Uterus (tissue), 4 donors: ENCODE measurements around the gene PLIN4. TPM values are rescaled to one million over a fixed set of nuclear protein-coding genes. Genes with fewer than 3 reads are reported as not detected.

Source experiments
- DNase-seq, 2 donors: peaks; one replicate each; pipeline ENCODE4 v3.0.0-alpha.2; 2019 to 2020
- H3K27ac ChIP-seq, 2 donors: fragments of 200-600 bp; sonication (generic); 1 replicate in 1 of 2; 2 replicates in 1 of 2; pipeline ENCODE4 v1.5.1; 2016 to 2018
- H3K27me3 ChIP-seq, 2 donors: fragments of 200-600 bp; sonication (generic); one replicate each; pipeline ENCODE4 v1.5.1; 2018 to 2019; ENCODE audit warnings: control low read depth in 1 of 2
- H3K36me3 ChIP-seq, 2 donors: fragments of 200-600 bp; sonication (generic); one replicate each; pipeline ENCODE4 v1.5.1; 2019; ENCODE audit warnings: control low read depth in 1 of 2
- H3K4me1 ChIP-seq, 2 donors: fragments of 200-600 bp; sonication (generic); one replicate each; pipeline ENCODE4 v1.5.1; 2018 to 2019; ENCODE audit warnings: control low read depth in 1 of 2
- H3K4me3 ChIP-seq, 2 donors: fragments of 200-600 bp; sonication (generic); 1 replicate in 1 of 2; 2 replicates in 1 of 2; pipeline ENCODE4 v1.5.1; 2018 to 2019; ENCODE audit warnings: mild to moderate bottlenecking in 1 of 2
- H3K9me3 ChIP-seq, 2 donors: fragments of 200-600 bp; sonication (generic); one replicate each; pipeline ENCODE4 v1.5.1; 2019; ENCODE audit warnings: control low read depth in 1 of 2
- POLR2A ChIP-seq, 2 donors: fragments of 450-650 bp; IDR thresholded peaks; one replicate each; pipeline ENCODE4 v1.6.1; 2016; ENCODE audit warnings: antibody characterized with exemption in 2 of 2, mild to moderate bottlenecking in 1 of 2, moderate library complexity in 1 of 2
- intact Hi-C: fragments of 100-400 bp; cut with DNase I; formaldehyde crosslinking; loops from one replicate; pipeline ENCODE4 v1.15.1; 2023; ENCODE audit warnings: low total_unique reads
- total RNA-seq, 4 donors: library from RNA; depleted of rRNA in 3 of 4; stranded (reverse); fragments of >200 nt in 3 of 4; gene quantifications; one replicate each; pipeline versions ENCODE4 v1.1.0 to v1.2.4, GENCODE V29; 2014 to 2023
- TF ChIP-seq, protein P1 (sequence below), 4 experiments: fragments of 200-600 bp in 2 of 4; fragments of 450-650 bp in 2 of 4; sonication (generic) in 2 of 4; IDR thresholded peaks; one replicate each; pipeline ENCODE4 v1.5.1; 2016 to 2019; ENCODE audit warnings: antibody characterized with exemption in 4 of 4, mild to moderate bottlenecking in 2 of 4, moderate library complexity in 1 of 4
- donor health status: DM: yes; HTN: yes; CAD: no.

The PLIN4 gene
- total RNA-seq, 4 donors from 2014 or later = 7.9 to 78.3 (median 16.2) TPM

DNA sequence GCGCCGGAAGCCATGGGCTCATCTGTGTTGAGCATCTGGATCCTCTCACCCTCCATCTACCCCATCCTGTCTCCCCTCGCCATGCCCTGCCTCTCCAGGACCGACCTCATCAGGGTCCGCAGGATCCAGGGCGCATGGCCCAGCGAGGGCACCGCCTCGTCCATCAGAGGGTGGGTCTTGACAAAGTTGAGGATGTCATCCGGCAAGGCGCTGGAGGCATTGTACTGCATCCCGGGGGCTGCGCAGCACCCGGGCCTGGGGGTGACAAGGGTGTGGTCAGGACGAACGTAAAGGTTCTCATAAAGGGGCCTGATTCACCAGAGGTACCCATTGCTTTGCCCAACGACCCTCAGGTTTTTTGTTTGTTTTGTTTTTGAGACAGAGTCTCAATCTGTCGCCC, 31.7 kb upstream of the PLIN4 start:
- intact Hi-C loops = no loop called here
- no peaks in the 10 kb centered on the region for H3K4me1 ChIP-seq
- no peak overlapping the region for H3K27ac ChIP-seq
- no peaks in the 10 kb centered on the region for H3K36me3 ChIP-seq
- TF ChIP-seq POLR2A (IDR thresholded peaks at IDR 0.05) = no peak
- TF ChIP-seq, protein P1, sequence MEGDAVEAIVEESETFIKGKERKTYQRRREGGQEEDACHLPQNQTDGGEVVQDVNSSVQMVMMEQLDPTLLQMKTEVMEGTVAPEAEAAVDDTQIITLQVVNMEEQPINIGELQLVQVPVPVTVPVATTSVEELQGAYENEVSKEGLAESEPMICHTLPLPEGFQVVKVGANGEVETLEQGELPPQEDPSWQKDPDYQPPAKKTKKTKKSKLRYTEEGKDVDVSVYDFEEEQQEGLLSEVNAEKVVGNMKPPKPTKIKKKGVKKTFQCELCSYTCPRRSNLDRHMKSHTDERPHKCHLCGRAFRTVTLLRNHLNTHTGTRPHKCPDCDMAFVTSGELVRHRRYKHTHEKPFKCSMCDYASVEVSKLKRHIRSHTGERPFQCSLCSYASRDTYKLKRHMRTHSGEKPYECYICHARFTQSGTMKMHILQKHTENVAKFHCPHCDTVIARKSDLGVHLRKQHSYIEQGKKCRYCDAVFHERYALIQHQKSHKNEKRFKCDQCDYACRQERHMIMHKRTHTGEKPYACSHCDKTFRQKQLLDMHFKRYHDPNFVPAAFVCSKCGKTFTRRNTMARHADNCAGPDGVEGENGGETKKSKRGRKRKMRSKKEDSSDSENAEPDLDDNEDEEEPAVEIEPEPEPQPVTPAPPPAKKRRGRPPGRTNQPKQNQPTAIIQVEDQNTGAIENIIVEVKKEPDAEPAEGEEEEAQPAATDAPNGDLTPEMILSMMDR (IDR thresholded peaks at IDR 0.05) = no peak
- no peak for DNase-seq
- no peak overlapping the region for H3K4me3 ChIP-seq
- H3K27me3 ChIP-seq = no peaks in the 10 kb centered on the region
- no peaks in the 10 kb centered on the region for H3K9me3 ChIP-seq

GRCh38 chr19:4548238-4548584, 29.9 kb upstream of the PLIN4 start:
- Histone ChIP-seq H3K4me1 (no peaks in the 10 kb centered on the region), H3K27me3 (no peaks in the 10 kb centered on the region), H3K27ac (no peak overlapping the region), H3K4me3 (no peak overlapping the region), H3K36me3 (no peaks in the 10 kb centered on the region), H3K9me3 (no peaks in the 10 kb centered on the region)
- TF ChIP-seq, protein P1 (IDR thresholded peaks at IDR 0.05) = no peak
- TF ChIP-seq POLR2A (IDR thresholded peaks at IDR 0.05) = no peak
- intact Hi-C loops = no loop called here
- DNase-seq = no peak

DNA sequence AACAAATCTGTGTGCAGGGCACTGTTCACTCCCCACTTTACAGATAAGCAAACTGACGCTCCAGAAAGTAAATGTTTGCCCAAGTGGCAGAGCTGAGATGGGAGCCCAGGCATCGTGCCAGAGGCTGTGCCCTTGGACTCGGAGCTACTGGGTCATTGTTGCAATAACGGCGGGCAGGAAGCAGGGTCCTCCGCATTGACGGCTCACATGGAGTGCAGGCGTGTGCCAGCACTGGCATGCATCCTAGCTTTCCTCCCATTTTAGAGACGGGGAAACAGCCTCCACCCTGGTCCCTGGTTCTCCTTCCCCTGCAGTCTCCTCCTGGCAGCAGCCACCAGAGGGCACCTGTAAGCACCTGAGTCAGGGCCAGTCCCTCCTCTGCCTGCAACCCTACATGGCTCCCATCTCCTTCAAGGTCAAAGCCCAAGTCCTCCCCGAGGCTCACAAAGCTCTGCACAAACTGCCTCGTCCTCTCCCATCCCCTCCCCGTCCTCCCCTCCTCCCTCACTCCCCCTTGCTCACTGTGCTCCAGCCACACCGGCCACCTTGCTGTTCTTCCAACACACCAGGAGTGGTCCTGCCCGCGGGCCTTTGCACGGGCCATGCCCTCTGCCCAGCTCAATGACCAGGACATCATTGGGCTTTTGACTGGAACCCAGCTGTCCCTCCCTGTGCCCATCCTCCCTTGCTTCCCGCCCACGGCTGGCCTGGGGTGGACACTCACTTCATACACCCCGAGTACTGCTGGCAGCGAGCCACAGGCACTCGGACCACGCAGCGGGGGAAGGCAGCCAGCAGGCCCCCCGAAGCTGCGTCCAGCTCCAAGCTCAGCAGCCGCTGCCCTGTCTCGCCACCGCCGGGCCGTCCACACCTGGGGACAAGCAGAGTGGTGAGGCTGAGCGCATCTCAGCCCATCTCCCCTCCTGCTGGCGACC, 29.3 kb upstream of the PLIN4 start:
- Histone ChIP-seq H3K4me1 (no peaks in the 10 kb centered on the region), H3K36me3 (no peaks in the 10 kb centered on the region), H3K27ac (no peak overlapping the region), H3K27me3 (no peaks in the 10 kb centered on the region), H3K9me3 (no peaks in the 10 kb centered on the region), H3K4me3 (no peak overlapping the region)
- DNase-seq = no peak
- intact Hi-C loops = no loop called here
- TF ChIP-seq, protein P1 (IDR thresholded peaks at IDR 0.05) = no peak
- no peak for TF ChIP-seq POLR2A (IDR thresholded peaks at IDR 0.05)

GRCh38 chr19:4543842-4544647, 25.8 kb upstream of the PLIN4 start:
- TF ChIP-seq, protein P1 (IDR thresholded peaks at IDR 0.05) = no peak
- no peak for TF ChIP-seq POLR2A (IDR thresholded peaks at IDR 0.05)
- DNase-seq = no peak
- intact Hi-C loops = no loop called here
- Histone ChIP-seq H3K27ac (no peak overlapping the region), H3K9me3 (no peaks in the 10 kb centered on the region), H3K4me1 (no peaks in the 10 kb centered on the region), H3K4me3 (no peak overlapping the region), H3K36me3 (no peaks in the 10 kb centered on the region), H3K27me3 (no peaks in the 10 kb centered on the region)
